ENCODE measurements around the gene NCCRP1. TPM values are rescaled to one million over a fixed set of nuclear protein-coding genes. Genes with fewer than 3 reads are reported as not detected.

Gene NCCRP1, protein sequence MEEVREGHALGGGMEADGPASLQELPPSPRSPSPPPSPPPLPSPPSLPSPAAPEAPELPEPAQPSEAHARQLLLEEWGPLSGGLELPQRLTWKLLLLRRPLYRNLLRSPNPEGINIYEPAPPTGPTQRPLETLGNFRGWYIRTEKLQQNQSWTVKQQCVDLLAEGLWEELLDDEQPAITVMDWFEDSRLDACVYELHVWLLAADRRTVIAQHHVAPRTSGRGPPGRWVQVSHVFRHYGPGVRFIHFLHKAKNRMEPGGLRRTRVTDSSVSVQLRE
- not detected in 2 replicates for total RNA-seq

DNA sequence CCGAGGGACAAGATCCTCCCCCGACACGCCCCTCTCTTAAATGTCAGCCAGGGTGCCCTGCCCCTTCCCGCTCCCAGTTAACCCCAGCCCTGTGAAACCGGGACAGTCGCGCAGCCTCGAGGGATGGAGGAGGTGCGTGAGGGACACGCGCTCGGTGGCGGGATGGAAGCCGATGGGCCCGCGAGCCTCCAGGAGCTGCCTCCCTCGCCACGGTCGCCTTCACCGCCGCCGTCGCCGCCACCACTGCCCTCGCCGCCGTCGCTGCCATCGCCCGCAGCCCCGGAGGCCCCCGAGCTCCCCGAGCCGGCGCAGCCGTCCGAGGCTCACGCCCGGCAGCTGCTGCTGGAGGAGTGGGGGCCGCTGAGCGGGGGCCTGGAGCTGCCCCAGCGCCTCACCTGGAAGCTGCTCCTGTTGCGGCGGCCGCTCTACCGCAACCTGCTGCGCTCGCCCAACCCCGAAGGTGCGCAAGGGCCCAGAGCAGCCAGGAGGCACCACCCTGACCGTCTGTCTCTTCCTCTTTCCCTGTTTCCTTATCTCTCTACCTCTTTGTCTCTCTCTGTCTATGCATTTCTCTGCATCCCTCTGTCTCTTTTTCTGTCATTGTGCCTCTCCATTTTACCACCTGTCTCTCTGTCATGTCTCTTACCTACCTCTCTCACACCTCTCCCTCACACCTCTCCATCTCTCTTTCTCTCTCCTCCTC, at the start of gene NCCRP1:
Gene NCCRP1 (plus strand): TSS at position 105 of the 703 bp plus-strand sequence. CDS start 19 bp downstream, at position 124.

DNA sequence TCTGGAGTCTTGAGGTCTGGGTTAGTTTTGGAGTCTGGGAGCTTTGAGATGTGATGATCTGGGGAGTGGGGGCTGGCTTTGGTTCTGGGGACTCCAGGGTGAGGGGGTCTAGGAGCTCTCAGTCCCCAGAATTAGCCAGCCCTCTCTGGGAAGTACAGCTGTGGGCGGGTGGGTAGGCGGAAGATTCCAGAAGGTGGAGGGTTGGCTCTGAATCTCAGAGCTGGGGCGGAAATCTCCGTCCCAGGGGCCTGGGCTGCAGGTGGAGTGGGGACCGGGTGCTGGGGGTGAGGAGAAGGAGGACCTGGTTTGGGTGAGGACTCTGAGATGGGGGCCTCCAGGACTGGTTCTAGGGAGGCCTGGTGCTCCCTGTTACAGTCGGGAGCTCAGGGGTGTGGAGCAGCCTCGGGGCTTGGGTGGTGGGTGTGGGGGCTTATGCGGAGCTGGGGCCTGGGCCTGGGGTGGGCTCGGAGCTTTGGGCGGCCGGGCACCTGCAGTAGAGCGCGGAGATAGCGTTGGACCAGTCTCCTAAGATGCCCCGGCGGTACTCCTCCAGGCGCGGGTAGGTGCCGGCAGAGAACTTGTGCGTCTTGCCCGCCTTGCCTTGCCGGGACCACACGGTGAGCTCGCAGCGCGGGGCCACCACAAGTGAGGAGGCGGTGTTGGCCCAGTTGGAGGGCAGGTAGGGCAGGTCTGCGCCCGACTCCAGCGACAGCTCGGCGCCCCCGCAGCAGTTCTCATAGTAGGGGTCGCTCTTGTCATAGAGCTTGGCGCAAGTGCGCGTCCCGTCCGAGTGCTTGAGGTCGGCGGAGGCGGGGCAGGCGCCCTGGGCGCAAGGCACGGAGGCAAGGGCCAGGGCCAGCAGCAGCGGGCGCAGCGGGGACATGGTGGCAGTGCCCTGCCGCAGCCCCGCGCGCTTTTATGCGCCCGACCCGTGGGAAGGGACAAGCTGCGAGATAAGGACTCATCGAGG, 6.9 kb downstream of the NCCRP1 start, which contains the start of gene SYCN:
Gene SYCN (minus strand): TSS at position 892 of the 970 bp plus-strand sequence. CDS start 9 bp downstream, at position 883.

DNA sequence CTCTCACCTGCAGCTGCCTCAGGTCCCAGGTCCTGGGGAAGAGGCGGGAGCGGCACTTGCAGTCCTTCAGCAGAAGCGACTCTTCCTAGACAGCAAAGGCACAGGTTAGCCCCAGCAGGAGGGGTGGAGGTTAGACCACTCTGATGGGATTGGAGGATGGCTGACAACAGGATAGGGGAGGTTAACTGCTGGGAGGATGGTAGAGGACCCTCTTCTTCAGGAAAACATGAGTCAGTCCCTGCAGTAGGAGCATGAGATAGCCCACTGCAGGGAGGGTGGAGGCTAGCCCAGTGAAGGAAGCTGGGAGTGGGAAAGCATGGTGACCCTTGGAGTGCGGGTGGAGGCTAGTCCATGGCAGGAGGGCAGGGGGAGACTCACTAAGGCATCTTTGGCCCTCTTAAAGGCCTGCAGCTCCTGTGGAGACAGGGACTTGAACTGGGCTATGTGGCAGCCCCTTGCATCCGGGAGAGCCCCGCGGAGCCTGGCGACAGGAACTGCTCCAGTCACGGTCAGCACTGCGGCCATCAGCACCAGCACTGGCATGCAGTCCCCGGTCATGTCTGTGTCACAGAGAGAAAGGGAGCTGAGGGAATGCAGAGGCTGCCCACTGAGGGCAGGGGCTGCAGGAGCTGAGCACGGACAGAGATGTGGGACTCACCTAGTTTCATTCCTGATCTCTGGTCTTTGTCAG, 47.8 kb downstream of the NCCRP1 start, which contains the start of gene IFNL3:
Gene IFNL3 (minus strand): TSS at position 597 of the 691 bp plus-strand sequence. CDS start 39 bp downstream, at position 558.

DNA sequence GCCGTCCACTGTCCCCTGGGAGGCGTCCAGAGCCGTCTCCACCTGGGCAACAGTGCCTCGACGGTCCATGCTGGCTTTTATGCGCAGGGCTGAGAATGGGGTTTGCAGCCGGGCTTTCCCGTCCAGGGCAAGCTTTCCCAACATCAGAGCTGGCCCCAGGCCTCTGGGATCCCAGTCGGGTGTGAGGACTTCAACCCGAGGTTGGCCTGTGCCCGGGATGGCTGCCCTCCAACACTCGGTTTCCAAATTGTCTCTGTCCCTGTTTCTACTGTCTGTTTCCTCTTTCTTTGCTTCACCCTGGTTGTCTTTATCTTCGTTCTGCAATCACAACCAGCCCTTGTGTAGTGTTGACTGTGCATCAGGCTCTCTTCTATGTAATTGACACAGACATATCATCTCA, 52.0 kb downstream of the NCCRP1 start, which contains the start of gene IFNL4:
Gene IFNL4 (minus strand): TSS at position 51 of the 400 bp plus-strand sequence.

Other genes starting within 250 kb of the NCCRP1 start
- 24.3 and 30.7 TPM in 2 replicates for gene FBXO17, start 221.2 kb upstream of the NCCRP1 start, total RNA-seq
- gene FBXO27, start 164.4 kb upstream of the NCCRP1 start, total RNA-seq: 1.8 and 2.2 TPM in 2 replicates
- gene ACP7, start 112.6 kb upstream of the NCCRP1 start, total RNA-seq: under 0.01 and 0.98 TPM in 2 replicates
- 6.6 and 11.9 TPM in 2 replicates for gene PAK4, start 71.2 kb upstream of the NCCRP1 start, total RNA-seq
- not detected in 2 replicates for gene SYCN, start 7.3 kb downstream of the NCCRP1 start, total RNA-seq
- not detected in 2 replicates for gene IFNL3, start 48.0 kb downstream of the NCCRP1 start, total RNA-seq
- gene IFNL4, start 51.9 kb downstream of the NCCRP1 start, total RNA-seq: not detected in 2 replicates
- gene IFNL2, start 71.4 kb downstream of the NCCRP1 start, total RNA-seq: not detected in 2 replicates
- not detected in 2 replicates for gene IFNL1, start 99.4 kb downstream of the NCCRP1 start, total RNA-seq
- under 0.01 and 0.20 TPM in 2 replicates for gene LRFN1, start 123.9 kb downstream of the NCCRP1 start, total RNA-seq
- 0.39 TPM in 1 of 2 replicates, not detected in the other for gene GMFG, start 139.1 kb downstream of the NCCRP1 start, total RNA-seq
- gene SAMD4B, start 145.5 kb downstream of the NCCRP1 start, total RNA-seq: 85.2 and 94.0 TPM in 2 replicates
- 28.7 and 29.8 TPM in 2 replicates for gene PAF1, start 194.1 kb downstream of the NCCRP1 start, total RNA-seq
- 17.3 and 19.4 TPM in 2 replicates for gene MED29, start 194.4 kb downstream of the NCCRP1 start, total RNA-seq
- 11.1 and 16.9 TPM in 2 replicates for gene ZFP36, start 209.9 kb downstream of the NCCRP1 start, total RNA-seq
- 9.2 and 15.4 TPM in 2 replicates for gene PLEKHG2, start 215.7 kb downstream of the NCCRP1 start, total RNA-seq
- 40.3 and 64.3 TPM in 2 replicates for gene RPS16, start 239.0 kb downstream of the NCCRP1 start, total RNA-seq
- 70.5 and 74.1 TPM in 2 replicates for gene SUPT5H, start 248.6 kb downstream of the NCCRP1 start, total RNA-seq